Stimulated activated CD8-positive, alpha-beta memory T cell treated with anti-CD3 and anti-CD28 coated beads, Interleukin-4, amount 100 ng/mL, for 1 hour (primary cell): ENCODE results near the gene CDKAL1.

Experiments
- DNase-seq, 2 donors: peaks; one replicate each; pipeline ENCODE4 v3.0.0-alpha.2; 2020; ENCODE audit warnings: low read depth in 2 of 2, low spot score in 1 of 2

CDKAL1 gene

GRCh38 chr6:20554326-20554725, 20.1 kb downstream of the CDKAL1 start:
- DNase-seq, result no peak

- DNase-seq, result no peak
These were observed 20.6 kb downstream of the CDKAL1 start for GRCh38 chr6:20554817-20555216.

GRCh38 chr6:20559924-20560551, 25.8 kb downstream of the CDKAL1 start:
- DNase-seq, result no peak

DNA sequence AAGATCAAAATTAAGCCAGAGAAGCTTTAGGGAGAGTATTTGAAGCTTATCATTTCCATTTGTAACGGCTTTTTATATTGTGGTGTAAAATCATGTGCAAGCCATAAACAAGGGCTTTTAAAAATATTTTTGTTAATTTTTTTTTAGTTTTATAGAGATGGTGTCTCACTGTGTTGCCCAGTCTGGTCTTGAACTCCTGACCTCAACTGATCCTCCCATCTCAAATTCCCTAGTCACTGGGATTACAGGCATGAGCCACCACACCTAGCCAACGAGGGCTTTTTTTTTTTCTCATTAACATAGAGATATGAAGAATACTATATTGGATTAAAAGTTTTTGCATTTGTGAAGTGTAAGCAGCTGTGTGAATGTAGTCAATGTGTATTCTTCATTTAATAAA, 29.1 kb downstream of the CDKAL1 start:
- DNase-seq, result no peak

GRCh38 chr6:20564269-20564668, 30.0 kb downstream of the CDKAL1 start:
- DNase-seq, result no peak

DNA sequence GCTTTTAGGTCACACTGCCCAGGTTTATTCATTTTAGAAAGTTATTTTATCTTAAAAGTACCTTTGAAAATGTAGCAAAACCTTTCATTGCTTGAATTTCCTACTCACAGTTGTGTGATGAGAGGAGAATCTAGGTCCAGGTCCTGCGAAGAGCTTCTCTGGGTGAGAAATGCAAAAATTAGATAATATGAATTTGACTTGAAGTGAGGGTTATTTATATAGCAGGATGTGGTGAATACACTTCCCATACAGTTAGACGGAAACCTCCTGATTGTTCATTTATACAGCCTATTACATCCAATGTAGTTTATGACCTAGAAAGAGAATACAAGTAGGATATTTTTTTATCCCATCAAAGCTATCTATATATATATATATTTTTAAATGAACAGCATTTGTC, 30.5 kb downstream of the CDKAL1 start:
- DNase-seq, result no peak

DNA sequence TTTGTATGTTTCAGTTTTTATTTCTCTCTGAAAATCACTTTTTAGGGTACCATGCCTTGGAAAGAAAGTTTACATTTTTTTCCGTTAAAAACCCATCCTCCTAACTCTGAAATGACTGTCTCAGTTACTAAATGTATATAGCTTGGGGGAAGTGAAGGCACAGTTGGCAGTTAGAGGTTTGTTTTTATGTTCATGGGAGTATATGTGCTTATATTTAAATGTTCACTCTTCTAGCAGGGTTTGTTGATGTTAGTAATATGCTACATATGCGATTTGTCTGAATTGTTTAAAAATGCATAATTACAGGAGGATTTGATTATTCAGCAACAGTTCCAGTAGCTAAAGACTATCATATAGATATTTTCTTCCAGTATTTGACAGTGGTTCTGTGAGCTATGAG, 31.1 kb downstream of the CDKAL1 start:
- no peak for DNase-seq

DNA sequence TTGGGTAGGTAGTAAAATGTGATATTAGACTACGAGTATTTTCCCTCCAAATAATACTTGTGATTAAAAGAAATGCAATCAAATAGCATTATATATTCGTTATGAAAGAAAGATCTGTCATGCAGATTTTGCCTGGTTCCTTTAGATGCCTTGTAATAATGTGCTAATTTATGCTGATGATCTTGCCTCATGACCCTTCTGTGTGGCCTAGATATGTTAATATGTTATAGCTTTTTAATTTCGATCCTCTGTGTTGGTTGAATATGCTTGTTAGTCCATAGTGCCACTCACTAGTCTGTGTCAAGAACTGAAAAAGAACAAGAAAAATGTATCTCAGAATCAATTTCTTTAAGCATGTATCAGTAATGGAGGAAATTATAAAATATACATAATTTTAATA, 31.9 kb downstream of the CDKAL1 start:
- DNase-seq, result no peak

DNA sequence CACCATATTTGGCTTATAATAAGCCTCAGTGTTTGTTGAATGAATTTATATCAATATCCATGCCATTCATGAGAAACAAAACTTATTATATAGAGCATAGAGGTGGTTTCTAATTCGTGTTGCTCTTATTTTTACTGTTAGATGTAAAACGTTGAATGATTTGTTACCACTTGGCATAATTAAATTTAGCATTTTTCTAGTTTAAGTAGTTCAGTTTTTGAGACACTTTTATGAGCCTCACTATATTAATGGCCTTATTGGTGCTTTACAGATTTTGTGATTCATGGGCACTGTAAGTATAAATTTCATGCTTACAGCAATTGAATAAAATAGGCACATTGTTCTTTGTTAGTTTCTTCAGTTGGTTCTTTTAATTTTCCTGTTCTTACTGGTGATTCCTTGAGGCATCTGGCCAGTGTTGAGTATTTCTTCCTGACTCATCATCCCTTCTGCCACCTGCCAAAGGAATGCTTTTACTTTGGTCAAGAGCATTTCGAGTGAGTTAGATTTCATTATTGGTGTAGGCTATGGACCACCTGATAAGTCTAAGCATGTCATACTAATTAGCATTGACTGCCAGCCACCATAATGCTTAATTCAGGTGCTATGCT, 34.8 kb downstream of the CDKAL1 start:
- no peak for DNase-seq

- no peak for DNase-seq
These were observed 37.0 kb downstream of the CDKAL1 start for GRCh38 chr6:20571261-20571660.

DNA sequence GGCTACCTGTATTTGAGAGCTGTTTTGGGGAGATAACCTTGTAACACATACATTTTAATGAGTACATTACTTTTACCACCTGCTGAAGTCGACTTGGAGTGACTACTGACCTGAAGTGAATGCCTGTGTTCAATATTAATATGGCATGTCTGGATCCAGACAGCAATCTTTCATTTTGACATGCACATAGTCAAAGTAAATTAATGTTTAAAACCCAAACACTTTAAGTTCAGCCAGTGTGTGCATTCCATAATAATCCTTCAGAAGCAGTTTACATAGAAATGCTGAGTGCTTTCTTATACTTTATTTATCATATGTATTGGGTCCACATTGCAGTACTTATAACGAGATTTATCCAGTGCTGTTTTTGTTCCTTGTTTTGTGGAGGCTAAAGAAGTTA, 38.0 kb downstream of the CDKAL1 start:
- no peak for DNase-seq

GRCh38 chr6:20572940-20573339, 38.7 kb downstream of the CDKAL1 start:
- DNase-seq, result no peak

DNA sequence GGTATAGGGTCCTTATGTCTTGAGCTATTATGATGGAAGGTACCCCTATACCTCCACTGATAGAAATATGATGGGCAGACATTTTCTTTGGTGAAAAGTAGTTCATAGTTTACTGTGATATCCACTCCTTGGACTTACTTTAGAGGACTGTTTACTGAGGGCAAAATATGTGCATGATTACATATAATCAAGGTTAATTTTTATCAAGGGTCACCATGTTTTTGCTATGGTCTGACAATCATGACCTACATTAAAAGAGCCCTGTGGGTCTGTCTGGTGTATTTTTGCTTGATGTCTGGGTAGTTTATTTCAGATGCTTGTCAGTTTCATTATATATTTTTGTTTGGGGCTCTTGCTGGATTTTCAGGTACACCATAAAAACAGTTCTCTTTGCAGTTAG, 40.1 kb downstream of the CDKAL1 start:
- DNase-seq, result no peak

DNA sequence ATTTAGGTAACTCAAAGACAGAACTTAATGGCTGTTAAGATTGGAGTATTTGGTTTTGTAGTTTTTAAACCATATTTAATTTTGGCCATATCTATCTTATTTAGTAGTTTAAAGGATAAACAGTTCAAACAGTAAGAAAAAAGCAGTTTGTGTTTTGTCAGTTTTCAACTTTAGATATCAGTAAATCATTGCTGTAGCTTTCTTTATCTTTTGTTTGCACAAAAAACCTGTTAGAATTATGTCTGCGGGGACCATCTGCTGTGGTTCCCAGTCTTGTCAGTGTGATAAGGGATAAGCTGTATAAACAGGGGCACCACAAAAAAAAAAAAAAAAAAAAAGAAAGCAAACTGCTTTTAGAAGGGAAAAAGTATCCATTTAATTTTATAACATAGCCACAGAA, 40.9 kb downstream of the CDKAL1 start:
- no peak for DNase-seq

DNA sequence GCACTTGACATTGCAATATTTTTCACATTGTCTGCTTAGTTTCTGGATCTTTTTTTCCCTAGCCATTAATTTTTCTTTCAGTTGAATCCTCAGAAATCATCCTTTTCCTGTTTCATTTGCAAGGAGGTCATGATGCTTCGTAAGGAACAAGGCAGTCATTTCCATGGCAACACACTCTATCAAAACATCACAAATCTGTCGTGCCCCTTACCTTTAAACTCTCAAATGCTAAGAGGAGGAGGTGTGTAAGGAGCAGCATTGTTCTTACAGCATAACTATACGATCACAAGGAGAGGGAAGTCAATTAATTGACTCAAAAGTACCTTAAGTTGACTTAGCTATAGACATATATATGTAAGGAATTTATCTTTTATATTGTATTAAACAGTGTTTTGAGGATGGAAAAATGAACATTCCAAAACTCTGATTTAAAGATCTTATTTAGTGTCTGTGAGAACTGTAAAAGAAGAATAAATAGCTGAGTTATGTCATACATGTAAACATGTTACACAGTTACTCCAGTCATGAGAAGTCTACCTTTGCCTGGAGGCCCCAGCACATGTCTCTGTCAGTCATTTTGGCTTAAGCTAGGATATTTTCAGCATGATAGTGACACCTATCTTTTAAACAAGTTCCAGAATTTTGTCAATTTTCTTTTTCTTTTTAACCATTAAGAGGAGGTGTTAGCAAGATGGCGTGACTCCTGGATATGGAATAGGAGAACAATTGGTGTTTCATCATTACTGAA, 41.6 kb downstream of the CDKAL1 start:
- DNase-seq, result no peak

- no peak for DNase-seq
These were observed 43.0 kb downstream of the CDKAL1 start for GRCh38 chr6:20577173-20577688.

- DNase-seq, result no peak
These were observed 46.8 kb downstream of the CDKAL1 start for GRCh38 chr6:20581070-20581469.

GRCh38 chr6:20582586-20583443, 48.6 kb downstream of the CDKAL1 start:
- DNase-seq, result no peak

DNA sequence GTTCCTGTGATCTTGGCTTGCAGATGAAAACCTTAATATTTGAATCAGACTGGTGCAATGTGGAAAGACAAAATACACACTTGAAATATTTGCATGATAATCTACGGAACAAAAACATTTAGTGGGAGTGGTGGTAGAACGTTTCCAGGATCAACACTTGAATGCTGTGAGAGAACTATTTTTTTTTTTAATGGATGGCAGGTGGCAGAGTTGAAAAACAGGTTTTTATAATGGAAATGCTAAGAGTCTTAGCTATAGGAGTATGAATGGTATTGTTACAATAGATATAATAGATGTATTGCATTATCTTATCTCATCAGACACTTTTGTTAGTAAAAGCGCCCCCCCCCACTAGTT, 49.2 kb downstream of the CDKAL1 start:
- DNase-seq, result no peak

- DNase-seq, result no peak
These were observed 50.0 kb downstream of the CDKAL1 start for GRCh38 chr6:20584100-20584731.

GRCh38 chr6:20589266-20589665, 55.0 kb downstream of the CDKAL1 start:
- no peak for DNase-seq
